ENCODE measurements around the gene OR2T29. TPM values are rescaled to one million over a fixed set of nuclear protein-coding genes. Genes with fewer than 3 reads are reported as not detected.
"Not testable (repeated sequence)": the region's sequence is repeated elsewhere in the genome, so short reads cannot be mapped to it uniquely, and the experiment has no call there.

OR2T29 gene
- total RNA-seq, 1 donor from 2014 or later: not detected

DNA sequence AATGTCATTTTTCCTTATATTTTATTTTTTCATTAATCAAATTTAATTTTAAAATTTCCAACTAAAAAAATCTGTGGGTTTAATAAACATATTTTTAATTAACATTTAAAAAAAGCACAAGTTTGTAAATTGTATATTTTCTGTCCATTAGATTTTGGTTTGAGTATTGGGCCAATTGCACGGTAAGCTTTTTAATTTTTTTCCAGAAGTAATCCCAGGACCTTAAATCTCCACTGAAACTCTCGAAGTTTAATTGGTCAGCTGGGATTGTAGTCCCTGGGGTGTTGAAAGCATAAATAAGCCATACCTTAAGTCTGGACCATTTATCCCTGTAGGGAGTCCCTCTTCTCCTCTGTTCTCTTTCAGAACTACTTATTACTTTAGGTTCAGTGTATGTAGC lies 54.8 kb downstream of the OR2T29 start, which contains the start of gene OR2G6:
OR2G6 (plus strand) TSS at position 301 of the 400 bp plus-strand sequence. CDS start 13,574 bp downstream, outside the sequence.
- DNase-seq (ENCODE audit: low spot score); H3K27me3 Mint-ChIP-seq (ENCODE audit: insufficient read depth, low read depth); H3K4me3 Mint-ChIP-seq; H3K79me2 ChIP-seq (ENCODE audit: low read depth); H3K9me3 ChIP-seq (ENCODE audit: low read depth); H3K4me3 ChIP-seq; H4K20me1 ChIP-seq (ENCODE audit: low read depth); H3K4me1 ChIP-seq; H3K4me1 Mint-ChIP-seq; H3K27me3 ChIP-seq; H3F3A ChIP-seq (ENCODE audit: low read depth); H2AFZ ChIP-seq (replicated peaks); H3K4me2 ChIP-seq; H3K36me3 ChIP-seq; H3K27ac Mint-ChIP-seq; H3K27ac ChIP-seq; H3K9ac ChIP-seq; H3K9me3 Mint-ChIP-seq; H3K36me3 Mint-ChIP-seq: not testable (repeated sequence)

Small RNA genes within 50 kb of the gene (small RNA-seq; reads per million reads assigned to genes)
- not detected for gene RF00019

Other genes with a start within 250 kb of the OR2T29 start
- gene OR2M7, start 238.2 kb downstream of the OR2T29 start, total RNA-seq (ENCODE audit: low replicate concordance): not detected in 2 replicates
- gene OR14C36, start 214.0 kb downstream of the OR2T29 start, total RNA-seq (ENCODE audit: low replicate concordance): not detected in 2 replicates
- gene OR2T4, start 201.1 kb downstream of the OR2T29 start, total RNA-seq (ENCODE audit: low replicate concordance): not detected in 2 replicates
- gene OR2T6, start 187.0 kb downstream of the OR2T29 start, total RNA-seq (ENCODE audit: low replicate concordance): not detected in 2 replicates
- not detected in 2 replicates for gene OR2T1, start 159.7 kb downstream of the OR2T29 start, total RNA-seq (ENCODE audit: low replicate concordance)
- gene OR2T2, start 117.1 kb downstream of the OR2T29 start, total RNA-seq (ENCODE audit: low replicate concordance): not detected in 2 replicates
- gene OR2T3, start 89.4 kb downstream of the OR2T29 start, total RNA-seq (ENCODE audit: low replicate concordance): not detected in 2 replicates
- not detected in 2 replicates for gene OR2T5, start 74.2 kb downstream of the OR2T29 start, total RNA-seq (ENCODE audit: low replicate concordance)
- gene OR2G6, start 54.7 kb downstream of the OR2T29 start, total RNA-seq (ENCODE audit: low replicate concordance): not detected in 2 replicates
- gene OR2T34, start 12.0 kb upstream of the OR2T29 start, total RNA-seq (ENCODE audit: low replicate concordance): not detected in 2 replicates
- not detected in 2 replicates for gene OR2T10, start 34.9 kb upstream of the OR2T29 start, total RNA-seq (ENCODE audit: low replicate concordance)
- not detected in 2 replicates for gene OR2T11, start 72.3 kb upstream of the OR2T29 start, total RNA-seq (ENCODE audit: low replicate concordance)
- gene OR2T35, start 82.5 kb upstream of the OR2T29 start, total RNA-seq (ENCODE audit: low replicate concordance): not detected in 2 replicates
- not detected in 2 replicates for gene OR2T27, start 92.8 kb upstream of the OR2T29 start, total RNA-seq (ENCODE audit: low replicate concordance)
- not detected in 2 replicates for gene OR14I1, start 140.0 kb upstream of the OR2T29 start, total RNA-seq (ENCODE audit: low replicate concordance)
- not detected in 2 replicates for gene LYPD8, start 193.0 kb upstream of the OR2T29 start, total RNA-seq (ENCODE audit: low replicate concordance)